ENCODE measurements around the gene ANKS1A.
"Not testable (repeated sequence)": the region's sequence is repeated elsewhere in the genome, so short reads cannot be mapped to it uniquely, and the experiment has no call there.

The ANKS1A gene

GRCh38 chr6:34928220-34928619 is 39.2 kb downstream of the ANKS1A start:
- DNase-seq (ENCODE audit: low read depth), result no peak
- no peak for TF ChIP-seq CTCF (conservative IDR thresholded peaks at IDR 0.05; ENCODE audit: low read depth, low read length)
- no peak overlapping the region for H3K4me3 ChIP-seq (ENCODE audit: low read depth, low read length)

GRCh38 chr6:34928695-34929094 is 39.6 kb downstream of the ANKS1A start:
- TF ChIP-seq CTCF (conservative IDR thresholded peaks at IDR 0.05; ENCODE audit: low read depth, low read length), result no peak
- no peak overlapping the region for H3K4me3 ChIP-seq (ENCODE audit: low read depth, low read length)
- DNase-seq (ENCODE audit: low read depth), result no peak

GRCh38 chr6:34929241-34929978 is 40.4 kb downstream of the ANKS1A start:
- H3K4me3 ChIP-seq (ENCODE audit: low read depth, low read length), result no peak overlapping the region
- DNase-seq (ENCODE audit: low read depth), result no peak
- TF ChIP-seq CTCF (conservative IDR thresholded peaks at IDR 0.05; ENCODE audit: low read depth, low read length), result no peak

GRCh38 chr6:34930221-34930620 is 41.2 kb downstream of the ANKS1A start:
- DNase-seq (ENCODE audit: low read depth), result no peak
- TF ChIP-seq CTCF (conservative IDR thresholded peaks at IDR 0.05; ENCODE audit: low read depth, low read length), result no peak

GRCh38 chr6:34932202-34932601 is 43.1 kb downstream of the ANKS1A start:
- not testable (repeated sequence) for H3K4me3 ChIP-seq (ENCODE audit: low read depth, low read length); DNase-seq (ENCODE audit: low read depth)

More at GRCh38 chr6:34930221-34930620, 41.2 kb downstream of the ANKS1A start:
- H3K4me3 ChIP-seq (ENCODE audit: low read depth, low read length), result no peak overlapping the region

GRCh38 chr6:34934516-34934915 is 45.5 kb downstream of the ANKS1A start:
- DNase-seq (ENCODE audit: low read depth), result peak; percentile 90
- no peak overlapping the region for H3K4me3 ChIP-seq (ENCODE audit: low read depth, low read length)
- TF ChIP-seq CTCF (conservative IDR thresholded peaks at IDR 0.05; ENCODE audit: low read depth, low read length), result no peak

- no peak for DNase-seq (ENCODE audit: low read depth)
Measured at GRCh38 chr6:34938268-34938667, 49.2 kb downstream of the ANKS1A start.

More at GRCh38 chr6:34938268-34938667, 49.2 kb downstream of the ANKS1A start:
- TF ChIP-seq CTCF (conservative IDR thresholded peaks at IDR 0.05; ENCODE audit: low read depth, low read length), result no peak
- no peak overlapping the region for H3K4me3 ChIP-seq (ENCODE audit: low read depth, low read length)

All from choroid plexus epithelial cell (primary cell).